ENCODE measurements around the gene ISCA1. TPM values are rescaled to one million over a fixed set of nuclear protein-coding genes. Genes with fewer than 3 reads are reported as not detected.

ISCA1 gene
- total RNA-seq, 2 experiments from 2014 or later = 18.4 to 18.7 TPM

Other genes with a start within 250 kb of the ISCA1 start
- under 1 TPM; 0.89 to 0.93 TPM for gene GOLM1, start 183.0 kb downstream of the ISCA1 start, total RNA-seq
- gene C9orf153, start 22.9 kb downstream of the ISCA1 start, total RNA-seq = under 1 TPM; 0.31 to 0.40 TPM
- 10 to 100 TPM; 22.7 to 23.5 TPM for gene TUT7, start 71.9 kb upstream of the ISCA1 start, total RNA-seq